Bronchial epithelial cell (primary cell): ENCODE results near the gene CARD10. TPM values are rescaled to one million over a fixed set of nuclear protein-coding genes. Genes with fewer than 3 reads are reported as not detected.

Source experiments
- DNase-seq: peaks from one replicate; pipeline ENCODE4 v3.0.0-alpha.2; 2010; ENCODE audit warnings: low read depth
- FAIRE-seq: peaks from 2 replicates; lab custom pipeline; 2011; peaks lifted over from hg19 to GRCh38; lab: Jason Lieb, UNC
- H3K27me3 ChIP-seq: 2 replicates; pipeline ENCODE4 v1.5.1; 2011; ENCODE audit warnings: low read length; ENCODE audit not compliant: control insufficient read depth, insufficient read depth
- H3K36me3 ChIP-seq: 2 replicates; pipeline ENCODE4 v1.5.1; 2011; ENCODE audit warnings: low read length; ENCODE audit not compliant: control insufficient read depth, insufficient read depth
- H3K4me3 ChIP-seq: 2 replicates; pipeline ENCODE4 v1.5.1; 2011; ENCODE audit warnings: mild to moderate bottlenecking, low read depth, low read length, control low read depth
- CTCF ChIP-seq: IDR thresholded peaks from 2 replicates; pipeline ENCODE4 v1.5.1; 2011; ENCODE audit warnings: mild to moderate bottlenecking, moderate library complexity, low read length, control low read depth, inconsistent platforms; ENCODE audit not compliant: insufficient read depth, severe bottlenecking
- total RNA-seq: library from RNA; depleted of rRNA; stranded (reverse); fragments of >200 nt; gene quantifications from 2 replicates; pipeline ENCODE4 v1.2.1, GENCODE V29; 2014

The CARD10 gene
- total RNA-seq, 1 donor from 2014 or later: 14.2 TPM

DNA sequence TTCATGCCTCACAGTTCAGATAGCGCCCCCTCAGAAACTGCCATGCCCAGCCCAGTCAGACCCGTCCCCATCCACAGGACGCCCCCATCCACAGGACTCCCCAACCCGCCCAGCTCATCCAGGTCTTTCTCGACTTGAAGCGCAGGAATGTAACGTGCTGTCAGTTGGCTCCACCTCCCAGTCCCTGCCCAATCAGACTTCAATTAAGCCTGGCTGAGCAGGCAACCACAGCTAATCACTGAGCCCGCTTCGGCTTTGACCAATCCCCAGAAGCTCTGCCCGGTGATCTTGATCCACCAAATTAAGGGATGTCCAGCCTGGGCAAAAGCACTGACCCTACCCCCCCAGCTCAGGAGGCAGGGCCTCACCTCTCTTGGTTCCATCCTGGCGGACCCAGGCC lies 22.6 kb downstream of the CARD10 start:
- FAIRE-seq (peak; percentile 86), DNase-seq (no peak)
- H3K27me3 ChIP-seq: no peaks in the 10 kb centered on the region
- H3K4me3 ChIP-seq: no peak overlapping the region
- TF ChIP-seq CTCF: no peak
- H3K36me3 ChIP-seq: peaks cover 30% of the 10 kb centered on the region

DNA sequence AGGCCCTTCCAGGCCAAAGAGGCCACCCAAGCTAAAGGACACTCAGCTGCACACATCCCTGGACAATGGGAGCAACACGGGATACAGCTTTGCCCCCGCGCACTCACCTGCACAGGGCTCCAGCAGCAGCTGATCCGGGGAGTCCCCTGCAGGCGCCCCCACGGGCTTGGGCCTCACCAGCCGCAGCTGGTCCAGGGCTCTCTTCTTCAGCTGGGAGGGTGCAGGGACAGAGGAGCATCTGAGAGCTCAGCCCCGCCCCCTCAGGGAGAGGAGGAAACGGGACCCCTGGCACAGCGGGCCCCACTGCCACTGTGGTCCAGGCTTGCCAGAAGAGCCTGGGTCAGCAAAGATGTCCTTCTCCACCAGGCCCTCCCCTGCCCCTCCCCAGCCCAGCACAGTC lies 25.2 kb downstream of the CARD10 start:
- no peak overlapping the region for H3K4me3 ChIP-seq
- DNase-seq (no peak), FAIRE-seq (no peak)
- no peaks in the 10 kb centered on the region for H3K27me3 ChIP-seq
- TF ChIP-seq CTCF: no peak
- H3K36me3 ChIP-seq: peaks cover 27% of the 10 kb centered on the region

DNA sequence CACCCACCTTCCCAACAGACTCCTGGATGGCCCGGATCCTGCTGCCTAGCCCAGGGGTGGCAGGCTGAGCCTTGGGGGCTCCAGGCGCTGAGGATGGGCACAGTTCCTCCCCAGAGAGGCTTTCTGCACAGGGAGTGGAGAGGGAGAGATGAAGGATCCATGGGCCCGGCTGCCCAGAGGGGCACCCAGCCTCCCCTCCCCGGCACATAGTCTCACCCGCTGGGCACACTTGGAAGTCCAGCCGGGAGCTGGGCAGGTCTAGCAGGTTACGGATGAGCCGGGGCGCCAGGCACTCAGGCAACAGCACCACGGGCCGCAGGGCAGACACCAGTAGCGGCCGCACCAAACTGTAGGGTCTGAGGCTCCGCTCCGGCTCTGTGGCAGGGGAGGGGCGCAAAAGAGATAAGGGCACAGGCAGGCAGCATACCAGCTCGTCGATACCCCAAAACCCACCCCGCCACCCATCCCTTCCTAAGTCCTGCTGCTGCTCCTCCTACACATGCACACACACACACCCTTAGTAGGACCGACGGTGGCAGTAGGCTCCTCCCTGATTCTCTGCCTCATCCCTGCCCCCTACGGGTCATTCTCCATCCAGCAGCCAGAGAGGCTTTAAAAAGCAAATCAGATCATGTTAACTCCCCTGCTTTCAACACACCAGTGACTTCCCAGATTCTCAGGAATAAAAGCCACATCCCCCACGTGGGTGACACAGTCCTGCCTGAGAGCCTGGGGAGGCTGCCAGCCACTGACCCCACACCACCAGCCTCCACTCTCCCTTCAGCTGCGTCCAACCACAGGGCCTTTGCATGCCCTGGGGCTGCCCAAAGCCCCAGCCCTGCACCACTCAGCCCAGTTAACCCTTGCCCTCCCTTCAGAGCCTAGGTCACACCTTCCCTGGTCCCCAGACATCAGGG lies 26.5 kb downstream of the CARD10 start:
- Histone ChIP-seq H3K4me3 (no peak overlapping the region), H3K27me3 (no peaks in the 10 kb centered on the region), H3K36me3 (peaks cover 23% of the 10 kb centered on the region)
- FAIRE-seq (peak; percentile 55), DNase-seq (peak; percentile 32)
- peak; percentile 52 for TF ChIP-seq CTCF

DNA sequence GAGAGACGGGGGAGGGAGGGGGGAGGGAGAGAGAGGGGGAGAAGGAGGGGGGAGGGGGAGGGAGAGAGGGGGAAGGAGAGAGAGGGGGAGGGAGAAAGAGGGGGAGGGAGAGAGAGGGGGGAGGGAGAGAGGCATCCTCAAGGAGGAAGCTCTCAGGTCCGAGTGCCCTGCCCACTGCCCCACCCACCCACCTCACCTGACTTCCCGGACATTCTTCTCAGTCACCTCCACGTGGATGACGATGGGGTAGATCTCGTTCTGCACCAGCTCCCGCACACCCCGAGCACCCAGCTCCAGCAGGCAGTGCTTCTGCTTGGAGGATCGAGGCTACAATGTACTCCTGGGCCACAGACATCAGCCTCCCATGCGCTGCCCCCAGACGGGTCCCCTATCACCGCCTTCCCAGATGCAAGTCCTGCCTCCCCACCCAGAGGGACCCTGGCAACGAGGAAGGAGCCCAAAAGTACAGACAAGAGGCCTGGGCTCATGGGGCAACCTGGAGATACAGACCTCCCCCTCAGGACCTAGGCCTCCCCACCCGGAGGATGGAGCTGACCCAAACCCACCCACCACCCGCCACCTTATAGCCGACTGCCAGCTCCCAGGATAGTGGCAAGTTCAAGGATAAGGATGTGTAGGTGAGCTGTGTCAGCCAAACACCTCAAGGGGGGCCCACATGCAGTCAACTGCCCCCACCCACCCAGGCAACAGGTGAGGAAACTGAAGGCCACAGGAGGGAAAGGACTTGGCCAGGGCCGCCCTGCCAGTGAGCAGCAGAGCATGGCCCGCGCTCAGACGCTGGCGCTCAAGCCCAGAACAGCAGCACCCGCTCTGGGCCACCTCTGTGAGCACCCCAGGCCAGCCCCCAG lies 27.4 kb downstream of the CARD10 start:
- DNase-seq (peak; percentile 20), FAIRE-seq (no peak)
- Histone ChIP-seq H3K4me3 (no peak overlapping the region), H3K36me3 (peaks cover 21% of the 10 kb centered on the region), H3K27me3 (no peaks in the 10 kb centered on the region)
- no peak for TF ChIP-seq CTCF

DNA sequence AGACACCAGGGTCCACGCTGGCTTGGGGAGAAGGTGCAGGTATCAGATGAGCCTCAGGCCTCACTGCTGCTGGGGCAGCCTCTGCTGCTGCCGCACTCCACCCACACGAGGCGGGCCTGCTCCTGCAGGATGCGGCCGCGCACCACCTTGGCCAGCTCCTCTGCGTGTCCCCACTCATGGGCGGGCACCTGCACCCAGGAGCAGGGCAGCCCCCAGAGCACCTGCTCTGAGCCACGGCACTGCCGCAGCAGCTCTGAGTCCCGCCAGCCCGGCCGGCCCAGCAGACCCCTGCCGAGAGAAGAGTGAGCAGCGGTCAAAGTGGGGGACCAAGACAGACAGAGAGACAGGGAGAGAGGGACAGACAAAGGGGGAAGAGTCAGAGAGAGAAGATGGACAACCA lies 28.1 kb downstream of the CARD10 start:
- no peak for DNase-seq
- FAIRE-seq: no peak
- peaks cover 18% of the 10 kb centered on the region for H3K36me3 ChIP-seq
- no peaks in the 10 kb centered on the region for H3K27me3 ChIP-seq
- no peak for TF ChIP-seq CTCF
- H3K4me3 ChIP-seq: no peak overlapping the region
